Measurements from ENCODE around the gene RAPGEF6. TPM values are rescaled to one million over a fixed set of nuclear protein-coding genes. Genes with fewer than 3 reads are reported as not detected.

RAPGEF6 gene
- total and polyA plus RNA-seq, 4 experiments from 2014 or later, result 18.0 to 121 (median 73.0) TPM

GRCh38 chr5:131379723-131380122, 255.3 kb downstream of the RAPGEF6 start:
- H3K27me3 ChIP-seq (ENCODE audit: insufficient read depth, low read length), result no peaks in the 10 kb centered on the region
- Mint-ChIP-seq H3K4me3 (peak overlapping the region; percentile 61 to 84 (median 78)), H3K4me1 (peaks cover 70 to 99% (median 86%) of the 10 kb centered on the region in 4 donors), H3K36me3 (peaks cover 22 to 62% of the 10 kb centered on the region in 2 donors), H3K27ac (peak overlapping the region; percentile 96 to 99 (median 98)), H3K27me3 (no peaks in the 10 kb centered on the region), H3K9me3 (no peaks in the 10 kb centered on the region)
- ChIA-PET CTCF (ENCODE audit: partially characterized antibody) (interaction anchor here (3.6 kb wide), 1 partner anchor 115 kb away, joined by 23 read pairs; the partner anchor contains the start of gene CDC42SE2), POLR2A (ENCODE audit: partially characterized antibody) (interaction anchor here (0.6 to 18.6 kb wide), 10 partner anchors 11 to 214 kb away, joined by 3 to 552 read pairs (median 12); partner anchors contain the start of genes CDC42SE2 and HINT1)
- peak overlapping the region in 1 of 2 donors; percentile 20 for H3K4me3 ChIP-seq (ENCODE audit: low read length in 2 of 2)
- H3K36me3 ChIP-seq (ENCODE audit: insufficient read depth, low read length), result no peaks in the 10 kb centered on the region
- intact Hi-C loops (cut with micrococcal nuclease), result loop anchor here (2.0 kb wide), 2 partner anchors 15 to 99 kb away; no protein-coding TSS in a partner anchor
- H3K27ac ChIP-seq (ENCODE audit: low read depth, low read length), result peak overlapping the region; percentile 99
- DNase-seq, result peak; percentile 83 to 93 (median 88)
- no peaks in the 10 kb centered on the region for H3K9me3 ChIP-seq (ENCODE audit: control insufficient read depth in 1 of 2, low read length in 2 of 2)
- peaks cover 100% of the 10 kb centered on the region for H3K4me1 ChIP-seq (ENCODE audit: insufficient read depth, low read length)

DNA sequence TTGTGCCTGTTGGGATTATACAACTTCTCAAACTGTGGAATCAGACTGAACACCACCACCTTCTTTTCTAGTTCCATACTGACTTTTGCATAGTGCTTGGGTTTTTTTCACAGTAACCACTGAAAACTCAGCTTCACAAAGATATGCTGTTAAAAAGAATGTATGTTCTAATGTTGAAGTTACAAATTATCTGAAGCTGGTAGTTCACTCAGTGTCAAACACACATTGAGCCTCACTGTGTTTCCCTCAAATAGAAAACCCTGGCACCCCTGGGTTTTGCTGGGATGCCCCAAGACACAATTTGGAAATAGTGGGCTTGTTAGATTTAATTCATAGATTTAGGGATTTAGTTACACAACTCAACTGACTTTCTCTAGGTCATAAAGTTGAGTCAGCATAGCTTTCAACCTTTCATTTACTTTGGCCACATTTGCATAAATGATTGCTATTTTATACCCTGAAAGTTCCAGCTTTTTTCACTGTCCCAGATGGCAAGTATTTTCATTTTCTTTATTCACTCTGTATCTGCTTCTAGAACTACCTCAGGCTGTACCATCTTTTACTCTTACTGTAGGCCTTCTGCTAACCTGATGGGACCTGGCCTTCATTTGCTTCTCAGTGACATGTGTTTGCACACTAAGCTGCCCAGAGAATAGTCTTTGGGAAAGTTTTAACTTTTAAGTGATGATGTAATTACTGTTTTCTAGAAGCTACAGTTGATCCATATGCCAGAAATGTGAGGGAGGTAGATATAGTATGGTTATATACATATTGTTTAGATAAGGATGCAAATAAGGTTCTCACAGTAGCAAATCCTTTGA, 256.1 kb downstream of the RAPGEF6 start:
- H3K27me3 Mint-ChIP-seq, result no peaks in the 10 kb centered on the region
- H3K4me1 Mint-ChIP-seq, result peaks cover 68 to 97% (median 83%) of the 10 kb centered on the region in 4 donors
- intact Hi-C loops (cut with micrococcal nuclease), result loop anchor here (2.0 kb wide), 1 partner anchor 98 kb away; no protein-coding TSS in a partner anchor
- no peaks in the 10 kb centered on the region for H3K9me3 Mint-ChIP-seq
- peak overlapping the region; percentile 96 to 99 (median 98) for H3K27ac Mint-ChIP-seq
- Histone ChIP-seq H3K36me3 (ENCODE audit: insufficient read depth, low read length) (no peaks in the 10 kb centered on the region), H3K4me3 (ENCODE audit: low read length in 2 of 2) (peak overlapping the region in 1 of 2 donors; percentile 22), H3K4me1 (ENCODE audit: insufficient read depth, low read length) (peaks cover 100% of the 10 kb centered on the region), H3K9me3 (ENCODE audit: control insufficient read depth in 1 of 2, low read length in 2 of 2) (no peaks in the 10 kb centered on the region), H3K27me3 (ENCODE audit: insufficient read depth, low read length) (no peaks in the 10 kb centered on the region), H3K27ac (ENCODE audit: low read depth, low read length) (peak overlapping the region; percentile 99)
- POLR2A ChIA-PET (ENCODE audit: partially characterized antibody), result interaction anchor here (0.7 to 18.6 kb wide), 18 partner anchors 9 to 215 kb away, joined by 3 to 552 read pairs (median 5); partner anchors contain the start of genes CDC42SE2 and HINT1
- peak overlapping the region; percentile 52 to 84 (median 78) for H3K4me3 Mint-ChIP-seq
- CTCF ChIA-PET (ENCODE audit: partially characterized antibody), result interaction anchor here (0.7 to 3.6 kb wide), 9 partner anchors 10 to 118 kb away, joined by 3 to 23 read pairs (median 3); partner anchors contain the start of gene CDC42SE2
- H3K36me3 Mint-ChIP-seq, result peaks cover 22 to 57% of the 10 kb centered on the region in 2 donors
- peak; percentile 17 to 69 (median 50) for DNase-seq

- no peaks in the 10 kb centered on the region for H3K27me3 ChIP-seq (ENCODE audit: insufficient read depth, low read length)
- Mint-ChIP-seq H3K36me3 (peaks cover 27 to 61% of the 10 kb centered on the region in 2 donors), H3K4me3 (peak overlapping the region in 5 of 8 donors; percentile 29 to 67 (median 61)), H3K9me3 (no peaks in the 10 kb centered on the region), H3K4me1 (peaks cover 69 to 97% (median 84%) of the 10 kb centered on the region in 4 donors), H3K27me3 (no peaks in the 10 kb centered on the region), H3K27ac (peak overlapping the region; percentile 89 to 99 (median 97))
- intact Hi-C loops (cut with micrococcal nuclease), result loop anchor here (1.0 to 2.0 kb wide), 2 partner anchors 9 to 97 kb away; no protein-coding TSS in a partner anchor
- no peak overlapping the region for H3K4me3 ChIP-seq (ENCODE audit: low read length in 2 of 2)
- H3K9me3 ChIP-seq (ENCODE audit: control insufficient read depth in 1 of 2, low read length in 2 of 2), result no peaks in the 10 kb centered on the region
- ChIA-PET CTCF (ENCODE audit: partially characterized antibody) (interaction anchor here (0.6 to 3.6 kb wide), 11 partner anchors 10 to 113 kb away, joined by 3 to 23 read pairs (median 4); partner anchors contain the start of gene CDC42SE2), POLR2A (ENCODE audit: partially characterized antibody) (interaction anchor here (0.6 to 18.6 kb wide), 12 partner anchors 10 to 224 kb away, joined by 3 to 552 read pairs (median 12); partner anchors contain the start of genes CDC42SE2 and HINT1)
- no peaks in the 10 kb centered on the region for H3K36me3 ChIP-seq (ENCODE audit: insufficient read depth, low read length)
- no peak for DNase-seq
- peak overlapping the region; percentile 99 for H3K27ac ChIP-seq (ENCODE audit: low read depth, low read length)
- H3K4me1 ChIP-seq (ENCODE audit: insufficient read depth, low read length), result peaks cover 100% of the 10 kb centered on the region
These were observed 257.2 kb downstream of the RAPGEF6 start for GRCh38 chr5:131377785-131378325.

GRCh38 chr5:131377346-131377745, 257.7 kb downstream of the RAPGEF6 start:
- Mint-ChIP-seq H3K4me3 (peak overlapping the region in 5 of 8 donors; percentile 4 to 66 (median 26)), H3K4me1 (peaks cover 65 to 96% (median 82%) of the 10 kb centered on the region in 4 donors), H3K27ac (peak overlapping the region; percentile 89 to 99 (median 97)), H3K27me3 (no peaks in the 10 kb centered on the region), H3K9me3 (no peaks in the 10 kb centered on the region), H3K36me3 (peaks cover 27 to 60% of the 10 kb centered on the region in 2 donors)
- no peaks in the 10 kb centered on the region for H3K27me3 ChIP-seq (ENCODE audit: insufficient read depth, low read length)
- H3K4me3 ChIP-seq (ENCODE audit: low read length in 2 of 2), result no peak overlapping the region
- H3K27ac ChIP-seq (ENCODE audit: low read depth, low read length), result peak overlapping the region; percentile 99
- no peak for DNase-seq
- ChIA-PET POLR2A (ENCODE audit: partially characterized antibody) (interaction anchor here (0.6 to 18.6 kb wide), 12 partner anchors 9 to 224 kb away, joined by 3 to 552 read pairs (median 12); partner anchors contain the start of genes CDC42SE2 and HINT1), CTCF (ENCODE audit: partially characterized antibody) (interaction anchor here (0.6 to 3.6 kb wide), 8 partner anchors 10 to 112 kb away, joined by 3 to 23 read pairs (median 4); partner anchors contain the start of gene CDC42SE2)
- intact Hi-C loops (cut with micrococcal nuclease), result loop anchor here (1.0 kb wide), 1 partner anchor 8 kb away; no protein-coding TSS in a partner anchor
- peaks cover 100% of the 10 kb centered on the region for H3K4me1 ChIP-seq (ENCODE audit: insufficient read depth, low read length)
- no peaks in the 10 kb centered on the region for H3K9me3 ChIP-seq (ENCODE audit: control insufficient read depth in 1 of 2, low read length in 2 of 2)
- no peaks in the 10 kb centered on the region for H3K36me3 ChIP-seq (ENCODE audit: insufficient read depth, low read length)

DNA sequence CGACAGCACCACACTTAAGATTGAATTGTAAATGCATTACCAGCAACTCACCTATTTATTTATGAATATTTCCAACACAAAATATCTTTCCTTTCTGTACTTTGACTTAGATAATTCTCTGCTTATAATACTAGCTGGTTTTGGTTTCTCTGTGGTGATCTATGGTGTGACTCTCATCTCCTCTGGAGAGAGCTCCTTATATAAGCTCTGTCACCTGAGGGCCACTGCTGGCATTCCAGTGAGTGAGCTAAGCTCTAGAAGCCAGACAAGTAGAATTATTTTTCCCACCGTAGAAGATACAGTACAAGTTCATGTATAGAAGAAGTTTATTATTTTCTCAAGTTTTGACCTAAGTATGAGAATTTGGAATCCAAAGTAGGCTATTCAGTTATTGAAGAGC, 259.7 kb downstream of the RAPGEF6 start:
- Mint-ChIP-seq H3K36me3 (peaks cover 20 to 54% of the 10 kb centered on the region in 2 donors), H3K4me3 (peak overlapping the region; percentile 11 to 74 (median 44)), H3K27me3 (no peaks in the 10 kb centered on the region), H3K9me3 (no peaks in the 10 kb centered on the region), H3K4me1 (peaks cover 64 to 96% (median 82%) of the 10 kb centered on the region in 4 donors), H3K27ac (peak overlapping the region; percentile 89 to 99 (median 97))
- Histone ChIP-seq H3K36me3 (ENCODE audit: insufficient read depth, low read length) (no peaks in the 10 kb centered on the region), H3K27ac (ENCODE audit: low read depth, low read length) (peak overlapping the region; percentile 66), H3K27me3 (ENCODE audit: insufficient read depth, low read length) (no peaks in the 10 kb centered on the region), H3K4me1 (ENCODE audit: insufficient read depth, low read length) (peaks cover 100% of the 10 kb centered on the region), H3K9me3 (ENCODE audit: control insufficient read depth in 1 of 2, low read length in 2 of 2) (no peaks in the 10 kb centered on the region), H3K4me3 (ENCODE audit: low read length in 2 of 2) (no peak overlapping the region)
- intact Hi-C loops (cut with micrococcal nuclease), result no loop called here
- ChIA-PET CTCF (ENCODE audit: partially characterized antibody) (interaction anchor here (1.0 to 3.6 kb wide), 6 partner anchors 9 to 211 kb away, joined by 3 to 16 read pairs (median 5); no protein-coding TSS in a partner anchor), POLR2A (ENCODE audit: partially characterized antibody) (interaction anchor here (0.7 to 18.6 kb wide), 7 partner anchors 11 to 215 kb away, joined by 3 to 552 read pairs (median 4); partner anchors contain the start of gene CDC42SE2)
- peak in 4 of 5 donors; percentile 41 to 76 (median 48) for DNase-seq
